Activated CD4-positive, alpha-beta memory T cell treated with anti-CD3 and anti-CD28 coated beads for 36 hours (primary cell): ENCODE measurements around the gene HOXC12. TPM values are rescaled to one million over a fixed set of nuclear protein-coding genes. Genes with fewer than 3 reads are reported as not detected.

Experiments
- CTCF ChIA-PET: fragments of 350-600 bp; sonication (Branson Sonifier 250); formaldehyde crosslinking; loops from one replicate; lab custom pipeline; 2021; ENCODE audit warnings: antibody characterized with exemption, inconsistent platforms; lab: Charles Lee
- POLR2A ChIA-PET: fragments of 350-600 bp; sonication (Branson Sonifier 250); formaldehyde crosslinking; loops from one replicate; lab custom pipeline; 2021; ENCODE audit warnings: antibody characterized with exemption; lab: Charles Lee
- DNase-seq: peaks from one replicate; pipeline ENCODE4 v3.0.0-alpha.2; 2020
- H3K27ac Mint-ChIP-seq: one replicate; pipeline ENCODE4 v1.8.0; 2021; ENCODE audit warnings: mixed read lengths
- H3K27me3 Mint-ChIP-seq: one replicate; pipeline ENCODE4 v1.8.0; 2021; ENCODE audit warnings: mixed read lengths
- H3K36me3 Mint-ChIP-seq: one replicate; pipeline ENCODE4 v1.8.0; 2021; ENCODE audit warnings: mixed read lengths
- H3K4me1 Mint-ChIP-seq: one replicate; pipeline ENCODE4 v1.8.0; 2021; ENCODE audit warnings: low read depth, mixed read lengths
- H3K4me3 Mint-ChIP-seq: one replicate; pipeline ENCODE4 v1.8.0; 2021; ENCODE audit warnings: mild to moderate bottlenecking, mixed read lengths
- H3K9me3 Mint-ChIP-seq: one replicate; pipeline ENCODE4 v1.8.0; 2021; ENCODE audit warnings: mixed read lengths
- intact Hi-C: fragments of 100-400 bp; cut with micrococcal nuclease; formaldehyde crosslinking; loops from one replicate; pipeline ENCODE4 v1.15.1; 2023
- total RNA-seq, 2 experiments: library from RNA; stranded (reverse); gene quantifications; one replicate each; pipeline ENCODE4 v1.2.3, GENCODE V29; 2021

The HOXC12 gene
- total RNA-seq, 2 experiments from 2014 or later = not detected

- Mint-ChIP-seq H3K27me3 (peaks cover 78% of the 10 kb centered on the region), H3K4me1 (peaks cover 5% of the 10 kb centered on the region), H3K36me3 (no peaks in the 10 kb centered on the region), H3K27ac (no peak overlapping the region), H3K4me3 (no peak overlapping the region), H3K9me3 (no peaks in the 10 kb centered on the region)
- CTCF ChIA-PET = interaction anchor here (1.0 to 1.4 kb wide), 2 partner anchors 41 to 188 kb away, joined by 3 read pairs; no protein-coding TSS in a partner anchor
- no peak for DNase-seq
- intact Hi-C loops = no loop called here
- POLR2A ChIA-PET = no interaction called here
These were observed 9.5 kb upstream of the HOXC12 start for GRCh38 chr12:53944907-53945847.

GRCh38 chr12:53947743-53948142, 7.0 kb upstream of the HOXC12 start:
- no peak for DNase-seq
- Mint-ChIP-seq H3K4me3 (no peak overlapping the region), H3K27ac (no peak overlapping the region), H3K9me3 (no peaks in the 10 kb centered on the region), H3K4me1 (peaks cover 9% of the 10 kb centered on the region), H3K27me3 (peaks cover 83% of the 10 kb centered on the region), H3K36me3 (no peaks in the 10 kb centered on the region)
- CTCF ChIA-PET = no interaction called here
- intact Hi-C loops = no loop called here
- POLR2A ChIA-PET = interaction anchor here (0.6 kb wide), 1 partner anchor 43 kb away, joined by 4 read pairs; no protein-coding TSS in a partner anchor

- DNase-seq = no peak
- no peaks in the 10 kb centered on the region for H3K9me3 Mint-ChIP-seq
- ChIA-PET POLR2A (no interaction called here), CTCF (no interaction called here)
- intact Hi-C loops = no loop called here
- H3K27me3 Mint-ChIP-seq = peaks cover 85% of the 10 kb centered on the region
- H3K4me3 Mint-ChIP-seq = no peak overlapping the region
- H3K36me3 Mint-ChIP-seq = peaks cover 3% of the 10 kb centered on the region
- H3K27ac Mint-ChIP-seq = no peak overlapping the region
- H3K4me1 Mint-ChIP-seq = peaks cover 13% of the 10 kb centered on the region
These were observed 5.8 kb upstream of the HOXC12 start for GRCh38 chr12:53948650-53949593.

- DNase-seq = no peak
- POLR2A ChIA-PET = no interaction called here
- intact Hi-C loops = loop anchor here (5.0 kb wide), 2 partner anchors 37 to 102 kb away; partner anchors contain the start of genes HOXC10 and HOXC4
- CTCF ChIA-PET = no interaction called here
- Mint-ChIP-seq H3K27ac (no peak overlapping the region), H3K27me3 (peaks cover 86% of the 10 kb centered on the region), H3K4me1 (peaks cover 12% of the 10 kb centered on the region), H3K36me3 (peaks cover 3% of the 10 kb centered on the region), H3K4me3 (no peak overlapping the region), H3K9me3 (no peaks in the 10 kb centered on the region)
These were observed 4.9 kb upstream of the HOXC12 start for GRCh38 chr12:53949631-53950436.

- DNase-seq = no peak
- no peak overlapping the region for H3K27ac Mint-ChIP-seq
- peaks cover 3% of the 10 kb centered on the region for H3K36me3 Mint-ChIP-seq
- POLR2A ChIA-PET = no interaction called here
- CTCF ChIA-PET = no interaction called here
- no peaks in the 10 kb centered on the region for H3K9me3 Mint-ChIP-seq
- peaks cover 83% of the 10 kb centered on the region for H3K27me3 Mint-ChIP-seq
- H3K4me1 Mint-ChIP-seq = peaks cover 8% of the 10 kb centered on the region
- intact Hi-C loops = loop anchor here (5.0 kb wide), 2 partner anchors 37 to 102 kb away; partner anchors contain the start of genes HOXC10 and HOXC4
- H3K4me3 Mint-ChIP-seq = no peak overlapping the region
These were observed 4.3 kb upstream of the HOXC12 start for GRCh38 chr12:53950437-53950773.

- Mint-ChIP-seq H3K4me1 (peaks cover 11% of the 10 kb centered on the region), H3K27me3 (peaks cover 83% of the 10 kb centered on the region), H3K27ac (peak overlapping the region; percentile 38), H3K36me3 (peaks cover 3% of the 10 kb centered on the region), H3K4me3 (no peak overlapping the region), H3K9me3 (no peaks in the 10 kb centered on the region)
- intact Hi-C loops = loop anchor here (5.0 kb wide), 2 partner anchors 36 to 101 kb away; partner anchors contain the start of genes HOXC10 and HOXC4
- ChIA-PET CTCF (interaction anchor here (1.0 kb wide), 1 partner anchor 163 kb away, joined by 3 read pairs; no protein-coding TSS in a partner anchor), POLR2A (no interaction called here)
- no peak for DNase-seq
These were observed 3.7 kb upstream of the HOXC12 start for GRCh38 chr12:53950789-53951576.

GRCh38 chr12:53951577-53952334, 2.9 kb upstream of the HOXC12 start:
- ChIA-PET CTCF (interaction anchor here (1.0 to 1.4 kb wide), 3 partner anchors 12 to 164 kb away, joined by 3 to 4 read pairs (median 3); partner anchors contain the start of gene HOXC10), POLR2A (no interaction called here)
- H3K4me1 Mint-ChIP-seq = peaks cover 16% of the 10 kb centered on the region
- H3K27ac Mint-ChIP-seq = peak overlapping the region; percentile 38
- intact Hi-C loops = loop anchor here (5.0 kb wide), 2 partner anchors 36 to 101 kb away; partner anchors contain the start of genes HOXC10 and HOXC4
- peaks cover 3% of the 10 kb centered on the region for H3K36me3 Mint-ChIP-seq
- no peak for DNase-seq
- H3K4me3 Mint-ChIP-seq = no peak overlapping the region
- H3K27me3 Mint-ChIP-seq = peaks cover 84% of the 10 kb centered on the region
- no peaks in the 10 kb centered on the region for H3K9me3 Mint-ChIP-seq

- POLR2A ChIA-PET = no interaction called here
- Mint-ChIP-seq H3K9me3 (no peaks in the 10 kb centered on the region), H3K27me3 (peaks cover 86% of the 10 kb centered on the region), H3K27ac (peak overlapping the region; percentile 33), H3K36me3 (peaks cover 3% of the 10 kb centered on the region), H3K4me3 (no peak overlapping the region), H3K4me1 (peaks cover 19% of the 10 kb centered on the region)
- intact Hi-C loops = loop anchor here (5.0 kb wide), 2 partner anchors 35 to 100 kb away; partner anchors contain the start of genes HOXC10 and HOXC4
- no peak for DNase-seq
- CTCF ChIA-PET = interaction anchor here (1.0 to 1.4 kb wide), 2 partner anchors 12 to 33 kb away, joined by 3 to 4 read pairs; partner anchors contain the start of gene HOXC10
These were observed 2.4 kb upstream of the HOXC12 start for GRCh38 chr12:53952335-53952694.

- CTCF ChIA-PET = interaction anchor here (1.4 kb wide), 1 partner anchor 32 kb away, joined by 4 read pairs; the partner anchor contains the start of gene HOXC10
- peaks cover 3% of the 10 kb centered on the region for H3K36me3 Mint-ChIP-seq
- no peaks in the 10 kb centered on the region for H3K9me3 Mint-ChIP-seq
- POLR2A ChIA-PET = interaction anchor here (0.7 kb wide), 1 partner anchor 10 kb away, joined by 3 read pairs; no protein-coding TSS in a partner anchor
- intact Hi-C loops = loop anchor here (5.0 kb wide), 2 partner anchors 34 to 99 kb away; partner anchors contain the start of genes HOXC10 and HOXC4
- H3K4me1 Mint-ChIP-seq = peaks cover 19% of the 10 kb centered on the region
- H3K27ac Mint-ChIP-seq = no peak overlapping the region
- peaks cover 85% of the 10 kb centered on the region for H3K27me3 Mint-ChIP-seq
- peak overlapping the region; percentile 25 for H3K4me3 Mint-ChIP-seq
- DNase-seq = no peak
These were observed 1.6 kb upstream of the HOXC12 start for GRCh38 chr12:53952871-53953734.
